Transverse colon (tissue), 4 donors: ENCODE measurements around the gene SMYD2. TPM values are rescaled to one million over a fixed set of nuclear protein-coding genes. Genes with fewer than 3 reads are reported as not detected.

ENCODE experiments used
- DNase-seq: peaks from one replicate; pipeline ENCODE4 v3.0.0-alpha.2; 2019
- H3K27ac ChIP-seq, 4 donors: fragments of 200-600 bp; sonication (generic); 2 replicates each; pipeline ENCODE4 v1.5.1; 2016 to 2018; ENCODE audit warnings: inconsistent platforms in 4 of 4
- H3K27me3 ChIP-seq: fragments of 200-600 bp; sonication (generic); 2 replicates; pipeline ENCODE4 v1.5.1; 2017; ENCODE audit warnings: inconsistent platforms
- H3K36me3 ChIP-seq, 4 donors: fragments of 200-600 bp; sonication (generic); 2 replicates each; pipeline ENCODE4 v1.5.1; 2017 to 2019; ENCODE audit warnings: inconsistent platforms in 4 of 4
- H3K4me1 ChIP-seq, 4 donors: fragments of 200-600 bp; sonication (generic); 2 replicates each; pipeline ENCODE4 v1.5.1; 2017 to 2020; ENCODE audit warnings: inconsistent platforms in 4 of 4
- H3K4me3 ChIP-seq, 4 donors: fragments of 200-600 bp; sonication (generic); 1 replicate in 1 of 4; 2 replicates in 3 of 4; pipeline versions ENCODE4 v1.5.1 to v1.6.1; 2017 to 2019; ENCODE audit warnings: inconsistent platforms in 4 of 4
- H3K9me3 ChIP-seq, 2 donors: fragments of 200-600 bp; sonication (generic); 2 replicates each; pipeline ENCODE4 v1.5.1; 2017 to 2019; ENCODE audit warnings: inconsistent platforms in 2 of 2
- CTCF ChIP-seq, 5 experiments: fragments of 200-600 bp in 3 of 5; fragments of 450-650 bp in 2 of 5; sonication (generic) in 3 of 5; IDR thresholded peaks; 1 replicate in 2 of 5; 2 replicates in 3 of 5; pipeline ENCODE4 v1.5.1; 2016 to 2017; ENCODE audit warnings: antibody characterized with exemption in 5 of 5, inconsistent platforms in 3 of 5, mild to moderate bottlenecking in 2 of 5, moderate library complexity in 1 of 5
- EP300 ChIP-seq: sonication (generic); formaldehyde crosslinking; IDR thresholded peaks from one replicate; pipeline ENCODE4 v1.6.1; 2017; ENCODE audit warnings: antibody characterized with exemption, low read depth
- POLR2A ChIP-seq: fragments of 450-650 bp; IDR thresholded peaks from one replicate; pipeline ENCODE4 v1.6.1; 2016; ENCODE audit warnings: antibody characterized with exemption, mild to moderate bottlenecking, moderate library complexity
- POLR2AphosphoS5 ChIP-seq, 3 donors: sonication (generic); formaldehyde crosslinking; IDR thresholded peaks; one replicate each; pipeline ENCODE4 v1.6.1; 2016; ENCODE audit warnings: antibody characterized with exemption in 3 of 3
- WGBS, 2 donors: methylation state at CpG; one replicate each; pipeline ENCODE4 v1.1.5; 2018; ENCODE audit warnings: low coverage in 1 of 2; 5-methylcytosine and 5-hydroxymethylcytosine counted together
- in situ Hi-C, 4 donors: fragments of 200-750 bp; cut with MboI; loops; one replicate each; pipeline versions ENCODE4 v1.15.0 to v1.15.1; 2017; ENCODE audit warnings: low sequenced_read_pairs in 3 of 4, low pct_ligation_motif_present in 1 of 4, low pct_unique_long_range_greater_than_20kb in 1 of 4
- intact Hi-C: fragments of 100-400 bp; cut with DNase I; formaldehyde crosslinking; loops from one replicate; pipeline ENCODE4 v1.15.1; 2023; ENCODE audit warnings: low total_unique reads
- total RNA-seq, 4 donors: library from RNA; depleted of rRNA; stranded (reverse); fragments of >200 nt; gene quantifications; one replicate each; pipeline ENCODE4 v1.1.0, GENCODE V29; 2016

SMYD2 gene
- total RNA-seq, 4 donors from 2014 or later = 8.6 to 21.8 (median 20.9) TPM

- H3K36me3 ChIP-seq = no peaks in the 10 kb centered on the region
- DNase-seq = no peak
- in situ Hi-C loops = no loop called here
- H3K27ac ChIP-seq = no peak overlapping the region
- no peaks in the 10 kb centered on the region for H3K4me1 ChIP-seq
- no peaks in the 10 kb centered on the region for H3K9me3 ChIP-seq
- intact Hi-C loops = no loop called here
- 81 to 86% methylated on average over 9 of the region's 9 CpGs for WGBS, 2 donors
- no peak for TF ChIP-seq CTCF (IDR thresholded peaks at IDR 0.05)
- no peak overlapping the region for H3K4me3 ChIP-seq
- H3K27me3 ChIP-seq = no peaks in the 10 kb centered on the region
These were observed 16.1 kb downstream of the SMYD2 start for GRCh38 chr1:214296860-214297745.

GRCh38 chr1:214300149-214300780, 19.3 kb downstream of the SMYD2 start:
- H3K27me3 ChIP-seq = no peaks in the 10 kb centered on the region
- no peaks in the 10 kb centered on the region for H3K36me3 ChIP-seq
- DNase-seq = no peak
- in situ Hi-C loops = no loop called here
- WGBS, 2 donors = 95 to 96% methylated on average over 5 to 9 of the region's 9 CpGs
- TF ChIP-seq EP300 (no peak), POLR2AphosphoS5 (IDR thresholded peaks at IDR 0.05) (no peak), POLR2A (no peak), CTCF (IDR thresholded peaks at IDR 0.05) (no peak)
- no peaks in the 10 kb centered on the region for H3K9me3 ChIP-seq
- intact Hi-C loops = no loop called here
- H3K27ac ChIP-seq = no peak overlapping the region
- no peaks in the 10 kb centered on the region for H3K4me1 ChIP-seq
- H3K4me3 ChIP-seq = no peak overlapping the region

GRCh38 chr1:214301526-214301925, 20.6 kb downstream of the SMYD2 start:
- no peak overlapping the region for H3K27ac ChIP-seq
- no peaks in the 10 kb centered on the region for H3K36me3 ChIP-seq
- no peak for TF ChIP-seq CTCF (IDR thresholded peaks at IDR 0.05)
- no peaks in the 10 kb centered on the region for H3K4me1 ChIP-seq
- in situ Hi-C loops = no loop called here
- H3K27me3 ChIP-seq = no peaks in the 10 kb centered on the region
- H3K4me3 ChIP-seq = no peak overlapping the region
- no peak for DNase-seq
- intact Hi-C loops = no loop called here
- no peaks in the 10 kb centered on the region for H3K9me3 ChIP-seq

GRCh38 chr1:214303141-214303930, 22.4 kb downstream of the SMYD2 start:
- in situ Hi-C loops (no loop called here), intact Hi-C loops (no loop called here)
- TF ChIP-seq POLR2A (no peak), EP300 (no peak), POLR2AphosphoS5 (IDR thresholded peaks at IDR 0.05) (no peak), CTCF (IDR thresholded peaks at IDR 0.05) (no peak)
- 66 to 73% methylated on average over 6 to 25 of the region's 25 CpGs for WGBS, 2 donors
- H3K36me3 ChIP-seq = no peaks in the 10 kb centered on the region
- H3K27ac ChIP-seq = no peak overlapping the region
- H3K9me3 ChIP-seq = no peaks in the 10 kb centered on the region
- DNase-seq = no peak
- no peaks in the 10 kb centered on the region for H3K4me1 ChIP-seq
- H3K27me3 ChIP-seq = no peaks in the 10 kb centered on the region
- no peak overlapping the region for H3K4me3 ChIP-seq
